ENCODE results near the gene HSPA4L.

- no peak for TF ChIP-seq CTCF (IDR thresholded peaks at IDR 0.05; ENCODE audit: low read length)
- no peak for TF ChIP-seq EZH2 (IDR thresholded peaks at IDR 0.05; ENCODE audit: borderline replicate concordance, low read length)
These were observed 64.6 kb downstream of the HSPA4L start for GRCh38 chr4:127846765-127847164.
